A549 (cell line): Measurements from ENCODE around the gene OSBPL2. TPM values are rescaled to one million over a fixed set of nuclear protein-coding genes. Genes with fewer than 3 reads are reported as not detected.
A peak's percentile ranks its signal among the peaks of the same experiment; 100 is the strongest.

Experiments
- ATAC-seq, 2 experiments: fragments of 200-7000 bp in 1 of 2; fragments of >200 bp in 1 of 2; cut with Nextera tagmentation in 1 of 2; cut with Tn5 transposase in 1 of 2; 3 replicates each; pipeline versions ENCODE4 v1.8.0 to v1.9.1; 2018 to 2020; ENCODE audit warnings: mild to moderate bottlenecking in 1 of 2, moderate library complexity in 1 of 2
- CTCF ChIA-PET: fragments of 300-600 bp; sonication (Branson Sonifier 250); formaldehyde crosslinking; extraction: SDS; loops from one replicate; lab custom pipeline; 2021; ENCODE audit warnings: antibody characterized with exemption, inconsistent platforms; lab: Yijun Ruan, JAX
- POLR2A ChIA-PET: fragments of 350-600 bp; formaldehyde crosslinking; extraction: SDS; loops from one replicate; lab custom pipeline; 2021; ENCODE audit warnings: antibody characterized with exemption, inconsistent platforms; lab: Yijun Ruan, JAX
- DNase-seq, 2 experiments: peaks; one replicate each; pipeline versions ENCODE4 v3.0.0 to v3.0.0-alpha.2; 2011 to 2016; ENCODE audit warnings: low read depth in 1 of 2, low spot score in 1 of 2
- FAIRE-seq: peaks from 2 replicates; lab custom pipeline; 2011; peaks lifted over from hg19 to GRCh38; lab: Jason Lieb, UNC
- H3K27ac ChIP-seq, 2 experiments: fragments of >200 bp; sonication (Bioruptor Twin); formaldehyde crosslinking; 3 replicates each; pipeline ENCODE4 v1.5.1; 2016 to 2017
- H3K4me1 ChIP-seq: fragments of >200 bp; sonication (Bioruptor Twin); formaldehyde crosslinking; 3 replicates; pipeline ENCODE4 v1.6.1; 2016
- H3K4me2 ChIP-seq: fragments of >200 bp; sonication (Bioruptor Twin); formaldehyde crosslinking; 3 replicates; pipeline ENCODE4 v1.6.1; 2016
- H3K4me3 ChIP-seq: fragments of >200 bp; sonication (Bioruptor Twin); formaldehyde crosslinking; 3 replicates; pipeline ENCODE4 v1.5.1; 2016
- H3K9me3 ChIP-seq: fragments of >200 bp; sonication (Bioruptor Twin); formaldehyde crosslinking; 3 replicates; pipeline ENCODE4 v1.6.1; 2016
- CTCF ChIP-seq: fragments of >200 bp; sonication (Bioruptor Twin); formaldehyde crosslinking; IDR thresholded peaks from 3 replicates; pipeline ENCODE4 v1.5.1; 2016
- FOSL2 ChIP-seq, 2 experiments: fragments of 450-650 bp in 1 of 2; fragments of >200 bp in 1 of 2; sonication (Bioruptor Twin) in 1 of 2; formaldehyde crosslinking; IDR thresholded peaks; 2 replicates each; pipeline versions ENCODE4 v1.5.0 to v1.6.1; 2016 to 2020; ENCODE audit warnings: mild to moderate bottlenecking in 1 of 2, moderate library complexity in 1 of 2
- FOXS1 ChIP-seq: fragments of 250-450 bp; sonication (Bioruptor Pico); IDR thresholded peaks from 2 replicates; pipeline ENCODE4 v1.5.0; 2020; ENCODE audit warnings: mild to moderate bottlenecking, moderate library complexity
- HDAC2 ChIP-seq: fragments of 200-600 bp; sonication (generic); IDR thresholded peaks from 2 replicates; pipeline ENCODE4 v1.6.1; 2016
- HOXB5 ChIP-seq: fragments of 250-450 bp; sonication (Bioruptor Pico); IDR thresholded peaks from 2 replicates; pipeline ENCODE4 v1.5.0; 2020; ENCODE audit warnings: mild to moderate bottlenecking, moderate library complexity
- JUN ChIP-seq, 2 experiments: fragments of >200 bp; sonication (Bioruptor Twin); formaldehyde crosslinking; IDR thresholded peaks; 2 replicates in 1 of 2; 3 replicates in 1 of 2; pipeline ENCODE4 v1.6.1; 2016 to 2017
- MAFK ChIP-seq: fragments of 450-650 bp; IDR thresholded peaks from 2 replicates; pipeline ENCODE4 v1.6.1; 2014; ENCODE audit not compliant: partially characterized antibody
- POLR2AphosphoS2 ChIP-seq: conservative IDR thresholded peaks from 2 replicates; pipeline ENCODE4 v1.6.1; 2012; ENCODE audit warnings: low read length, improper control_type of control experiment, inconsistent platforms
- RCOR1 ChIP-seq: fragments of 150-350 bp; IDR thresholded peaks from 2 replicates; pipeline ENCODE4 v1.6.1; 2014; ENCODE audit warnings: antibody characterized with exemption, low read length, low read depth
- REST ChIP-seq: fragments of 200-600 bp; sonication (generic); IDR thresholded peaks from 2 replicates; pipeline ENCODE4 v1.6.1; 2016; ENCODE audit warnings: antibody characterized with exemption, mild to moderate bottlenecking, moderate library complexity
- RFX5 ChIP-seq: fragments of 450-650 bp; IDR thresholded peaks from 2 replicates; pipeline ENCODE4 v1.7.1; 2014; ENCODE audit warnings: antibody characterized with exemption, mild to moderate bottlenecking, moderate library complexity
- SMC3 ChIP-seq: fragments of >200 bp; sonication (Bioruptor Twin); formaldehyde crosslinking; IDR thresholded peaks from 3 replicates; pipeline ENCODE4 v1.6.1; 2018; ENCODE audit warnings: inconsistent platforms
- ZC3H11A ChIP-seq: fragments of 450-650 bp; IDR thresholded peaks from 2 replicates; pipeline ENCODE4 v1.6.1; 2014; ENCODE audit warnings: antibody characterized with exemption, mild to moderate bottlenecking
- ZNF302 ChIP-seq: fragments of 250-450 bp; sonication (Bioruptor Pico); IDR thresholded peaks from 2 replicates; pipeline ENCODE4 v1.9.0; 2021; ENCODE audit warnings: inconsistent platforms, mild to moderate bottlenecking, moderate library complexity
- WGBS: methylation state at CpG from one replicate; pipeline ENCODE4 v1.1.6; 2017; ENCODE audit errors: missing lambda C conversion rate; 5-methylcytosine and 5-hydroxymethylcytosine counted together
- polyA plus RNA-seq, 4 experiments: library from polyadenylated mRNA; depleted of rRNA in 3 of 4; stranded (reverse); fragments of >200 nt; fragmentation: RNase III in 1 of 4; extraction: RNeasy Plus Mini Kit Qiagen cat#74134 plus additional on column Dnase treatment in 1 of 4; gene quantifications; 2 replicates in 3 of 4; 3 replicates in 1 of 4; pipeline ENCODE4 v1.2.3, GENCODE V29; 2011 to 2017
- TF ChIP-seq, protein P1 (sequence below): fragments of >200 bp; sonication (Bioruptor Twin); formaldehyde crosslinking; IDR thresholded peaks from 2 replicates; pipeline ENCODE4 v1.6.1; 2016
- TF ChIP-seq, protein P2 (sequence below): fragments of 250-450 bp; sonication (Bioruptor Pico); IDR thresholded peaks from 2 replicates; pipeline ENCODE4 v1.5.0; 2020; ENCODE audit warnings: low read depth, mild to moderate bottlenecking, moderate library complexity

The OSBPL2 gene
- polyA plus RNA-seq, 2 of the 4 experiments (the other 2 are of a cell fraction): 14.6 to 14.8 TPM

GRCh38 chr20:62321521-62321948 is 83.2 kb downstream of the OSBPL2 start:
- ChIA-PET CTCF (no interaction called here), POLR2A (no interaction called here)
- Histone ChIP-seq H3K27ac (peak overlapping the region in 1 of 2 experiments; percentile 57; a peak in 2 of 6 replicates), H3K4me2 (no peak overlapping the region), H3K9me3 (peaks cover 14% of the 10 kb centered on the region), H3K4me1 (peaks cover 11% of the 10 kb centered on the region; the same call in 2 of the 3 replicates), H3K4me3 (no peak overlapping the region)
- TF ChIP-seq JUN (IDR thresholded peaks at IDR 0.05): 0 out of 5 replicates have a peak, but pooled peaks of 1 of the 2 experiments have one; percentile 25
- TF ChIP-seq, protein P1, sequence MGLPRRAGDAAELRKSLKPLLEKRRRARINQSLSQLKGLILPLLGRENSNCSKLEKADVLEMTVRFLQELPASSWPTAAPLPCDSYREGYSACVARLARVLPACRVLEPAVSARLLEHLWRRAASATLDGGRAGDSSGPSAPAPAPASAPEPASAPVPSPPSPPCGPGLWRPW: no peak
- DNase-seq (peak; percentile 62 to 83), ATAC-seq (peak; percentile 30 to 57; a peak in 5 of 6 replicates), FAIRE-seq (no peak)
- 93% methylated on average over 5 of the region's 7 CpGs for WGBS

- FAIRE-seq (no peak), ATAC-seq (peak in 1 of 2 experiments; percentile 6; a peak in 2 of 6 replicates), DNase-seq (no peak)
- H3K4me3 ChIP-seq: no peak overlapping the region
- no peak overlapping the region for H3K4me2 ChIP-seq
- POLR2A ChIA-PET: no interaction called here
- WGBS: 80% methylated on average over 1 of the region's 16 CpGs
- H3K9me3 ChIP-seq: peaks cover 10% of the 10 kb centered on the region
- peak in 1 of 2 experiments; percentile 6; a peak in 1 of 5 replicates for TF ChIP-seq JUN (IDR thresholded peaks at IDR 0.05)
- TF ChIP-seq, protein P2, sequence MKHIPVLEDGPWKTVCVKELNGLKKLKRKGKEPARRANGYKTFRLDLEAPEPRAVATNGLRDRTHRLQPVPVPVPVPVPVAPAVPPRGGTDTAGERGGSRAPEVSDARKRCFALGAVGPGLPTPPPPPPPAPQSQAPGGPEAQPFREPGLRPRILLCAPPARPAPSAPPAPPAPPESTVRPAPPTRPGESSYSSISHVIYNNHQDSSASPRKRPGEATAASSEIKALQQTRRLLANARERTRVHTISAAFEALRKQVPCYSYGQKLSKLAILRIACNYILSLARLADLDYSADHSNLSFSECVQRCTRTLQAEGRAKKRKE (CRISPR knock-in tag): no peak
- H3K4me1 ChIP-seq: peaks cover 11% of the 10 kb centered on the region; the same call in 2 of the 3 replicates
- CTCF ChIA-PET: no interaction called here
- H3K27ac ChIP-seq: no peak overlapping the region
Observed at GRCh38 chr20:62321975-62322374, 83.7 kb downstream of the OSBPL2 start.

GRCh38 chr20:62322492-62323041 is 84.2 kb downstream of the OSBPL2 start:
- peak; percentile 5 to 36; a peak in 3 of 6 replicates for ATAC-seq
- DNase-seq: no peak
- Histone ChIP-seq H3K9me3 (peaks cover 4% of the 10 kb centered on the region), H3K27ac (no peak overlapping the region), H3K4me1 (peaks cover 11% of the 10 kb centered on the region; the same call in 2 of the 3 replicates), H3K4me3 (no peak overlapping the region), H3K4me2 (no peak overlapping the region)
- 80% methylated on average over 2 of the region's 16 CpGs for WGBS
- CTCF ChIA-PET: interaction anchor here (0.6 to 1.3 kb wide), 2 partner anchors 38 to 47 kb away, joined by 3 to 4 read pairs; no protein-coding TSS in a partner anchor
- FAIRE-seq: no peak
- POLR2A ChIA-PET: no interaction called here
- no peak for TF ChIP-seq SMC3
- no peak for TF ChIP-seq REST
- TF ChIP-seq ZC3H11A: no peak
- TF ChIP-seq HDAC2: no peak
- TF ChIP-seq RCOR1: no peak
- TF ChIP-seq ZNF302: no peak
- no peak for TF ChIP-seq RFX5
- TF ChIP-seq POLR2AphosphoS2: no peak
- no peak for TF ChIP-seq HOXB5 (CRISPR knock-in tag)
- TF ChIP-seq MAFK: no peak
- no peak for TF ChIP-seq CTCF
- TF ChIP-seq, protein P2 (CRISPR knock-in tag): no peak
- TF ChIP-seq FOSL2 (IDR thresholded peaks at IDR 0.05): no peak
- TF ChIP-seq FOSL2 (CRISPR knock-in tag; IDR thresholded peaks at IDR 0.05): no peak
- no peak for TF ChIP-seq FOXS1 (CRISPR knock-in tag)
